H9 (cell line): ENCODE results near the gene SELE. TPM values are rescaled to one million over a fixed set of nuclear protein-coding genes. Genes with fewer than 3 reads are reported as not detected.

Experiments
- DNase-seq: peaks from one replicate; pipeline ENCODE4 v3.0.0-alpha.2; 2017
- H2AFZ ChIP-seq: one replicate; pipeline ENCODE4 v1.6.1; 2013; ENCODE audit warnings: mild to moderate bottlenecking, low read length, control low read depth, moderate library complexity
- H2AK5ac ChIP-seq: 2 replicates; pipeline ENCODE4 v1.6.1; 2013; ENCODE audit warnings: low read length, control low read depth, mixed read lengths; ENCODE audit not compliant: insufficient read length
- H2BK120ac ChIP-seq: one replicate; pipeline ENCODE4 v1.6.1; 2013; ENCODE audit warnings: low read depth, mild to moderate bottlenecking, low read length, control low read depth, inconsistent platforms; ENCODE audit not compliant: poor library complexity, severe bottlenecking
- H2BK12ac ChIP-seq: 2 replicates; pipeline ENCODE4 v1.6.1; 2013; ENCODE audit warnings: low read length, control low read depth, mixed read lengths, low read depth; ENCODE audit not compliant: insufficient read length
- H2BK15ac ChIP-seq: 2 replicates; pipeline ENCODE4 v1.6.1; 2013; ENCODE audit warnings: low read depth, low read length, control low read depth
- H2BK20ac ChIP-seq: one replicate; pipeline ENCODE4 v1.6.1; 2013; ENCODE audit warnings: low read depth, mild to moderate bottlenecking, low read length, control low read depth, inconsistent platforms; ENCODE audit not compliant: poor library complexity, severe bottlenecking
- H2BK5ac ChIP-seq: 2 replicates; pipeline ENCODE4 v1.6.1; 2013; ENCODE audit warnings: low read length, control low read depth, mixed read lengths; ENCODE audit not compliant: insufficient read length
- H3K14ac ChIP-seq: 2 replicates; pipeline ENCODE4 v1.6.1; 2013; ENCODE audit warnings: low read length, control low read depth; ENCODE audit not compliant: insufficient read depth
- H3K18ac ChIP-seq: 2 replicates; pipeline ENCODE4 v1.6.1; 2013; ENCODE audit warnings: low read depth, mild to moderate bottlenecking, mixed read lengths, low read length, control low read depth; ENCODE audit not compliant: insufficient read length
- H3K23ac ChIP-seq: 2 replicates; pipeline ENCODE4 v1.6.1; 2013; ENCODE audit warnings: low read length, control low read depth, mixed read lengths, low read depth; ENCODE audit not compliant: insufficient read length
- H3K23me2 ChIP-seq: 2 replicates; pipeline ENCODE4 v1.6.1; 2013; ENCODE audit warnings: low read depth, mild to moderate bottlenecking, mixed read lengths, low read length, control low read depth; ENCODE audit not compliant: insufficient read length, poor library complexity, severe bottlenecking
- H3K27ac ChIP-seq: 2 replicates; pipeline ENCODE4 v1.5.1; 2013; ENCODE audit warnings: low read length, control low read depth, mixed read lengths, low read depth; ENCODE audit not compliant: insufficient read length
- H3K27me3 ChIP-seq: 2 replicates; pipeline ENCODE4 v1.6.1; 2013; ENCODE audit warnings: low read length, control low read depth, inconsistent platforms; ENCODE audit not compliant: insufficient read depth
- H3K4ac ChIP-seq: 2 replicates; pipeline ENCODE4 v1.6.1; 2013; ENCODE audit warnings: low read depth, mild to moderate bottlenecking, control low read depth, inconsistent platforms, low read length, moderate library complexity
- H3K4me1 ChIP-seq: 2 replicates; pipeline ENCODE4 v1.6.1; 2013; ENCODE audit warnings: low read length, control low read depth, inconsistent platforms; ENCODE audit not compliant: insufficient read depth
- H3K4me2 ChIP-seq: 2 replicates; pipeline ENCODE4 v1.6.1; 2013; ENCODE audit warnings: low read length, control low read depth, mixed read lengths; ENCODE audit not compliant: insufficient read length, insufficient read depth
- H3K56ac ChIP-seq: 2 replicates; pipeline ENCODE4 v1.6.1; 2013; ENCODE audit warnings: low read depth, mild to moderate bottlenecking, mixed read lengths, low read length, control low read depth; ENCODE audit not compliant: insufficient read length
- H3K79me1 ChIP-seq: 2 replicates; pipeline ENCODE4 v1.6.1; 2013; ENCODE audit warnings: low read depth, mild to moderate bottlenecking, moderate library complexity, low read length, control low read depth, inconsistent platforms; ENCODE audit not compliant: insufficient read depth, poor library complexity, severe bottlenecking
- H3K79me2 ChIP-seq: 2 replicates; pipeline ENCODE4 v1.6.1; 2013; ENCODE audit warnings: low read length, control low read depth, inconsistent platforms; ENCODE audit not compliant: insufficient read depth
- H3K9ac ChIP-seq: 2 replicates; pipeline ENCODE4 v1.6.1; 2013; ENCODE audit warnings: low read length, control low read depth, mixed read lengths; ENCODE audit not compliant: insufficient read length; ENCODE audit errors: extremely low read depth
- H3K9me3 ChIP-seq: one replicate; pipeline ENCODE4 v1.6.1; 2013; ENCODE audit warnings: low read depth, low read length, inconsistent platforms; ENCODE audit not compliant: control insufficient read depth
- H3T11ph ChIP-seq: one replicate; pipeline ENCODE4 v1.6.1; 2013; ENCODE audit warnings: mild to moderate bottlenecking, low read length, control low read depth, inconsistent platforms
- H4K20me1 ChIP-seq: one replicate; pipeline ENCODE4 v1.6.1; 2013; ENCODE audit not compliant: control insufficient read depth, insufficient read length, insufficient read depth
- H4K5ac ChIP-seq: 2 replicates; pipeline ENCODE4 v1.6.1; 2013; ENCODE audit warnings: low read depth, mild to moderate bottlenecking, mixed read lengths, low read length, control low read depth; ENCODE audit not compliant: insufficient read length
- H4K8ac ChIP-seq: replicated peaks from 2 replicates; pipeline ENCODE4 v1.6.1; 2013; ENCODE audit warnings: low read length, control low read depth, mixed read lengths, low read depth; ENCODE audit not compliant: insufficient read length
- H4K91ac ChIP-seq: 2 replicates; pipeline ENCODE4 v1.6.1; 2013; ENCODE audit warnings: low read depth, mild to moderate bottlenecking, moderate library complexity, mixed read lengths, low read length, control low read depth; ENCODE audit not compliant: insufficient read length
- H3K27ac Mint-ChIP-seq, 3 experiments: 2 replicates in 2 of 3; 3 replicates in 1 of 3; pipeline ENCODE4 v1.8.0; 2020 to 2021; ENCODE audit warnings: mixed read lengths in 3 of 3, mild to moderate bottlenecking in 1 of 3, moderate library complexity in 1 of 3
- H3K27me3 Mint-ChIP-seq: 2 replicates; pipeline ENCODE4 v1.8.0; 2021; ENCODE audit warnings: low read depth, mild to moderate bottlenecking, moderate library complexity, mixed read lengths
- H3K36me3 Mint-ChIP-seq, 3 experiments: 2 replicates in 2 of 3; 3 replicates in 1 of 3; pipeline ENCODE4 v1.8.0; 2020 to 2021; ENCODE audit warnings: low read depth in 3 of 3, mixed read lengths in 3 of 3; ENCODE audit not compliant: insufficient read depth in 1 of 3
- H3K4me1 Mint-ChIP-seq, 2 experiments: 2 replicates each; pipeline ENCODE4 v1.8.0; 2020; ENCODE audit warnings: mixed read lengths in 2 of 2
- H3K4me3 Mint-ChIP-seq, 2 experiments: 2 replicates in 1 of 2; 3 replicates in 1 of 2; pipeline ENCODE4 v1.8.0; 2020 to 2021; ENCODE audit warnings: mild to moderate bottlenecking in 2 of 2, mixed read lengths in 2 of 2, moderate library complexity in 1 of 2
- H3K9me3 Mint-ChIP-seq, 2 experiments: 2 replicates in 1 of 2; 3 replicates in 1 of 2; pipeline ENCODE4 v1.8.0; 2020; ENCODE audit warnings: mild to moderate bottlenecking in 2 of 2, mixed read lengths in 2 of 2, moderate library complexity in 1 of 2
- WGBS: extraction: QIAGEN DNeasy Blood & Tissue Kit; methylation state at CpG from one replicate; pipeline ENCODE4 v1.1.7; 2013; ENCODE audit warnings: missing lambda C conversion rate, low lambda C conversion rate, mixed read lengths; ENCODE audit not compliant: insufficient read length; ENCODE audit errors: extremely low coverage; 5-methylcytosine and 5-hydroxymethylcytosine counted together
- total RNA-seq: library from RNA; stranded (reverse); gene quantifications from 2 replicates; pipeline ENCODE4 v1.2.1, GENCODE V29; 2021
- TF ChIP-seq, protein P1 (sequence below): fragments of 200-600 bp; sonication (generic); conservative IDR thresholded peaks from 3 replicates; pipeline ENCODE4 v1.8.0; 2021; ENCODE audit warnings: antibody characterized with exemption, mild to moderate bottlenecking

The SELE gene
- total RNA-seq, 1 experiment from 2014 or later = not detected

GRCh38 chr1:169708647-169709046 lies 25.2 kb downstream of the SELE start:
- Histone ChIP-seq H3K23ac (no peak overlapping the region), H2BK12ac (no peak overlapping the region), H2AFZ (no peak overlapping the region), H2BK5ac (no peak overlapping the region), H3K4ac (no peak overlapping the region), H4K8ac (no peak overlapping the region), H3K18ac (no peak overlapping the region), H2AK5ac (no peak overlapping the region), H3K9ac (no peak overlapping the region), H4K5ac (no peak overlapping the region), H3K4me2 (no peak overlapping the region), H2BK120ac (no peak overlapping the region), H3K27ac (no peak overlapping the region), H3K79me2 (no peaks in the 10 kb centered on the region), H4K20me1 (no peaks in the 10 kb centered on the region), H2BK15ac (no peak overlapping the region), H3K23me2 (no peaks in the 10 kb centered on the region), H3K4me1 (no peaks in the 10 kb centered on the region), H3K56ac (no peak overlapping the region), H3K9me3 (no peaks in the 10 kb centered on the region), H3K27me3 (no peaks in the 10 kb centered on the region), H3K14ac (no peak overlapping the region), H3T11ph (no peak overlapping the region), H2BK20ac (no peak overlapping the region), H4K91ac (no peak overlapping the region), H3K79me1 (no peaks in the 10 kb centered on the region)
- Mint-ChIP-seq H3K27me3 (peaks cover 20% of the 10 kb centered on the region), H3K4me1 (peaks cover 5 to 8% of the 10 kb centered on the region in 2 experiments), H3K4me3 (no peak overlapping the region), H3K27ac (no peak overlapping the region), H3K36me3 (no peaks in the 10 kb centered on the region), H3K9me3 (peaks cover 2 to 4% of the 10 kb centered on the region in 2 experiments; a peak in 3 of 5 replicates)
- DNase-seq = no peak
- WGBS = no CpG with 5 or more reads among the region's 3 CpGs
- TF ChIP-seq, protein P1, sequence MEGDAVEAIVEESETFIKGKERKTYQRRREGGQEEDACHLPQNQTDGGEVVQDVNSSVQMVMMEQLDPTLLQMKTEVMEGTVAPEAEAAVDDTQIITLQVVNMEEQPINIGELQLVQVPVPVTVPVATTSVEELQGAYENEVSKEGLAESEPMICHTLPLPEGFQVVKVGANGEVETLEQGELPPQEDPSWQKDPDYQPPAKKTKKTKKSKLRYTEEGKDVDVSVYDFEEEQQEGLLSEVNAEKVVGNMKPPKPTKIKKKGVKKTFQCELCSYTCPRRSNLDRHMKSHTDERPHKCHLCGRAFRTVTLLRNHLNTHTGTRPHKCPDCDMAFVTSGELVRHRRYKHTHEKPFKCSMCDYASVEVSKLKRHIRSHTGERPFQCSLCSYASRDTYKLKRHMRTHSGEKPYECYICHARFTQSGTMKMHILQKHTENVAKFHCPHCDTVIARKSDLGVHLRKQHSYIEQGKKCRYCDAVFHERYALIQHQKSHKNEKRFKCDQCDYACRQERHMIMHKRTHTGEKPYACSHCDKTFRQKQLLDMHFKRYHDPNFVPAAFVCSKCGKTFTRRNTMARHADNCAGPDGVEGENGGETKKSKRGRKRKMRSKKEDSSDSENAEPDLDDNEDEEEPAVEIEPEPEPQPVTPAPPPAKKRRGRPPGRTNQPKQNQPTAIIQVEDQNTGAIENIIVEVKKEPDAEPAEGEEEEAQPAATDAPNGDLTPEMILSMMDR = no peak
